Effector memory CD8-positive, alpha-beta T cell (primary cell): ENCODE measurements around the gene ASCC1.

Source experiments
- ATAC-seq: fragments of 150-1000 bp; cut with Tn5 transposase; replicated peaks from 2 replicates; pipeline ENCODE4 v1.10.0; 2021; ENCODE audit warnings: mild to moderate bottlenecking, moderate library complexity
- DNase-seq, 3 experiments: peaks; one replicate each; pipeline ENCODE4 v3.0.0; 2021
- H3K27ac Mint-ChIP-seq, 2 donors: one replicate each; pipeline ENCODE4 v1.8.0; 2022; ENCODE audit warnings: mild to moderate bottlenecking in 2 of 2, mixed read lengths in 2 of 2, moderate library complexity in 2 of 2
- H3K27me3 Mint-ChIP-seq, 2 donors: one replicate each; pipeline ENCODE4 v1.8.0; 2022; ENCODE audit warnings: mixed read lengths in 2 of 2
- H3K36me3 Mint-ChIP-seq: one replicate; pipeline ENCODE4 v1.8.0; 2022; ENCODE audit warnings: mild to moderate bottlenecking, moderate library complexity, mixed read lengths; ENCODE audit not compliant: insufficient read depth
- H3K4me1 Mint-ChIP-seq, 2 donors: one replicate each; pipeline ENCODE4 v1.8.0; 2022; ENCODE audit warnings: low read depth in 2 of 2, mixed read lengths in 2 of 2
- H3K4me3 Mint-ChIP-seq, 2 donors: one replicate each; pipeline ENCODE4 v1.8.0; 2022; ENCODE audit warnings: mild to moderate bottlenecking in 2 of 2, mixed read lengths in 2 of 2, moderate library complexity in 2 of 2
- H3K9me3 Mint-ChIP-seq, 2 donors: one replicate each; pipeline ENCODE4 v1.8.0; 2022; ENCODE audit warnings: mixed read lengths in 2 of 2

The ASCC1 gene

DNA sequence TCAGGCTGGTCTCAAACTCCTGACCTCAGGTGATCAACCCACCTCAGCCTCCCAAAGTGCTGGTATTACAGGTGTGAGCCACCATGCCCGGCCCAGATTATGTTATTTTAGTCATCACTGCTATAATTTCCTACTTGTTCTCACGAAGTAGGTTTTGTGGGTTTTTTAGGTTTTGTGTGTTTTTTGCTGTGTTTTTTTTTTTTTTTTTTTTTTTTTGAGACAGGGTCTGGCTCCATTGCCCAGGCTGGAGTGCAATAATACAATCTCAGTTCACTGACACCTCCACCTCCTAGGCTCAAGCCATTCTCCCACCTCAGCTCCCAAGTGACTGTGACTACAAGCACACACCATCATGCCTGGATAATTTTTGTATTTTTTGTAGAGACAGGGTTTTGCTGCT is 21.1 kb downstream of the ASCC1 start:
- DNase-seq (no peak), ATAC-seq (no peak)
- no peaks in the 10 kb centered on the region for H3K9me3 Mint-ChIP-seq
- H3K27ac Mint-ChIP-seq, result peak overlapping the region in 1 of 2 donors; percentile 19
- H3K4me3 Mint-ChIP-seq, result no peak overlapping the region
- H3K4me1 Mint-ChIP-seq, result peaks cover 0 to 3% of the 10 kb centered on the region in 2 donors
- H3K36me3 Mint-ChIP-seq, result peaks cover 49% of the 10 kb centered on the region
- no peaks in the 10 kb centered on the region for H3K27me3 Mint-ChIP-seq

DNA sequence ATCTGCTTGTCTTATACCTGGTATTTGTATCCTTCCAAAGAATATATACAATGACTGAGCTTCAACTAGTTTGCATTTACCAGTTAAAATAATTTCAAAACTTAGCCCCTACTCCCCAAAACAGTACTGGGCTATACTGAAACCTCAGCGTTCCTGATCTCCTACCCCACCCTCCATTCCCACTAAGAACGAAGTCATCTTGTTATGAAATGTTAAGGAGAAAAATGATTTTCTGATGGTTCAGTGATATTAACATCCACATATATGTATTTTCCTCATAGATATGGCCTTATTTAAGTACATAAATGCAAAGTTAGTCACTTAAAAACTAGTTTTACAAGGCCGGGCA is 29.1 kb downstream of the ASCC1 start:
- no peak for DNase-seq
- Mint-ChIP-seq H3K36me3 (peaks cover 25% of the 10 kb centered on the region), H3K4me1 (no peaks in the 10 kb centered on the region), H3K27me3 (no peaks in the 10 kb centered on the region), H3K27ac (no peak overlapping the region), H3K4me3 (no peak overlapping the region), H3K9me3 (no peaks in the 10 kb centered on the region)
- ATAC-seq, result no peak

DNA sequence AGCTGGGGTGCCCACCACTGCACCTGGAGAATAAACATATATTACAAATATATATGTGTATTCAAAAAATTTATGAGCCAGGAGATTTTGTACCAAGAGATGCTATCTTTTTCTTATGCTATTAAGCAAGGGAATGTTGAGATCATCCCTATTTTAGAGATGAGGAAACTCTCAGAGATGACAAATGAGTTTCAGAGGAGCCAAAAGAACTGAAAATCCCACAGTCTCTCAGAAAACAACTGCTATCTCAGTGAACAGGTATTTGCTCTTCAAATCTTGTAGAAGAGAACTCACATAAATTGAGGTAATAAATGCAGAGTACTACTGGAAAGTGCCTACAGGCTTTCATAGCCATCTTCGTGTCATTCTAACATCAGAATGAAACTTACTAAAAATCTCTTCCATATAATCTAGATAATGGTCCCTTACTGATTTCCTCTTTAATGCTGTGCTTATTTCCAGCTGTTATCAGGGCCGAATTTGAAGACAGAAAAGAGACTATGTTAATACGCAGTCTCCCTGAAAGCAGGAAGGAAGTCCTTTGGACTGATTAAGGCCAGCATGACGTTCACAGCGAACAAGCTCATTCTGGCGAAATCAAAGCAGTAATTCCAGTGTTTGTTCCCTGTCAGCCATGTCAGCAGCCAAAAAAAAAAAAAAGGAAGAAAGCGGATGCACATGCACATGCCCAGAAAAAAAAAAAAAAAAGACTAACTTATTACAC is 29.7 kb downstream of the ASCC1 start:
- Mint-ChIP-seq H3K36me3 (peaks cover 21% of the 10 kb centered on the region), H3K27ac (no peak overlapping the region), H3K9me3 (no peaks in the 10 kb centered on the region), H3K27me3 (no peaks in the 10 kb centered on the region), H3K4me3 (no peak overlapping the region), H3K4me1 (no peaks in the 10 kb centered on the region)
- DNase-seq (no peak), ATAC-seq (no peak)

DNA sequence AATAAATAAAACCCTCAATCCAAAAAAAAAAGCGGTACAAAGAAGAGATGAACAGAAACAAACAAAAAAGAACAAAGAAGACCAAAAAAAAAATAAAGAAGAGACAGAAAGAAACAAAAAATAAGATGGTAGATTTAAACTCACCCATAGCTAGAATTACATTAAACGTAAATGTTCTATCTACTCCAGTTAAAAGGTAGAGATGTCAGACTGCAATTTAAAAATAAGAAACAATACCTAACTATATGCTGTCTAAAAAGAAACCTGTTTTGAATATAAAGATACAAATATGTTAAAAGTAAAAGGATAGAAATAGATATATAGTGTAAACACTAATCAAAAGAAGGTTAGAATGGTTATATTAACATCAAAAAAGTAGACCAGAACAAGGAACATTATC is 31.9 kb downstream of the ASCC1 start:
- DNase-seq (no peak), ATAC-seq (no peak)
- Mint-ChIP-seq H3K4me3 (no peak overlapping the region), H3K4me1 (no peaks in the 10 kb centered on the region), H3K9me3 (no peaks in the 10 kb centered on the region), H3K36me3 (peaks cover 13% of the 10 kb centered on the region), H3K27me3 (no peaks in the 10 kb centered on the region), H3K27ac (no peak overlapping the region)

- DNase-seq (no peak), ATAC-seq (no peak)
- peaks cover 0 to 2% of the 10 kb centered on the region in 2 donors for H3K4me1 Mint-ChIP-seq
- H3K4me3 Mint-ChIP-seq, result no peak overlapping the region
- H3K9me3 Mint-ChIP-seq, result no peaks in the 10 kb centered on the region
- no peak overlapping the region for H3K27ac Mint-ChIP-seq
- no peaks in the 10 kb centered on the region for H3K27me3 Mint-ChIP-seq
- no peaks in the 10 kb centered on the region for H3K36me3 Mint-ChIP-seq
These were observed 38.6 kb downstream of the ASCC1 start for GRCh38 chr10:72177454-72177853.

DNA sequence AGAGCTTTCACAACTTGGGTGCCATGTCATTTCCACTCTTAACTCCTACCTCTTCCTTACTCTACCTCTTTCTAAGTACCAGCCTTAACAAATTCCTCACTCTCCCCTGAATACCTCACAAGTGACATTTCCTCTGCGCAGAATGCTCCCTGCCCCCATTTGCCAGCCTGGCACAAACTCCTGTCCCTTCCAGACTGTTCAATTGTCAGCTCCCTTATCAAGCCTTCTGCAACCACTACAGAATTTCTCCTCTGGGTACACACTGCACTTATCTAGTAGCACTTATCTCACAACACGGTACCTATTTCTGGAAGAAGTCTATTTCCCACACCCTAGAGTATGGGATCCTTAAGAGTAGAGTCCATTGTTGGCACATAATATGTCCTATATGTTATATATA is 39.4 kb downstream of the ASCC1 start:
- Mint-ChIP-seq H3K4me1 (peaks cover 0 to 2% of the 10 kb centered on the region in 2 donors), H3K27me3 (no peaks in the 10 kb centered on the region), H3K27ac (no peak overlapping the region), H3K9me3 (no peaks in the 10 kb centered on the region), H3K36me3 (no peaks in the 10 kb centered on the region), H3K4me3 (no peak overlapping the region)
- DNase-seq (no peak), ATAC-seq (no peak)

GRCh38 chr10:72175149-72175548 is 40.9 kb downstream of the ASCC1 start:
- DNase-seq (no peak), ATAC-seq (no peak)
- Mint-ChIP-seq H3K4me3 (no peak overlapping the region), H3K9me3 (no peaks in the 10 kb centered on the region), H3K27me3 (no peaks in the 10 kb centered on the region), H3K27ac (no peak overlapping the region), H3K36me3 (no peaks in the 10 kb centered on the region), H3K4me1 (peaks cover 2 to 3% of the 10 kb centered on the region in 2 donors)

GRCh38 chr10:72174297-72174662 is 41.8 kb downstream of the ASCC1 start:
- Mint-ChIP-seq H3K36me3 (no peaks in the 10 kb centered on the region), H3K27me3 (no peaks in the 10 kb centered on the region), H3K4me1 (peaks cover 2 to 3% of the 10 kb centered on the region in 2 donors), H3K4me3 (no peak overlapping the region), H3K27ac (no peak overlapping the region), H3K9me3 (no peaks in the 10 kb centered on the region)
- DNase-seq (no peak), ATAC-seq (no peak)

DNA sequence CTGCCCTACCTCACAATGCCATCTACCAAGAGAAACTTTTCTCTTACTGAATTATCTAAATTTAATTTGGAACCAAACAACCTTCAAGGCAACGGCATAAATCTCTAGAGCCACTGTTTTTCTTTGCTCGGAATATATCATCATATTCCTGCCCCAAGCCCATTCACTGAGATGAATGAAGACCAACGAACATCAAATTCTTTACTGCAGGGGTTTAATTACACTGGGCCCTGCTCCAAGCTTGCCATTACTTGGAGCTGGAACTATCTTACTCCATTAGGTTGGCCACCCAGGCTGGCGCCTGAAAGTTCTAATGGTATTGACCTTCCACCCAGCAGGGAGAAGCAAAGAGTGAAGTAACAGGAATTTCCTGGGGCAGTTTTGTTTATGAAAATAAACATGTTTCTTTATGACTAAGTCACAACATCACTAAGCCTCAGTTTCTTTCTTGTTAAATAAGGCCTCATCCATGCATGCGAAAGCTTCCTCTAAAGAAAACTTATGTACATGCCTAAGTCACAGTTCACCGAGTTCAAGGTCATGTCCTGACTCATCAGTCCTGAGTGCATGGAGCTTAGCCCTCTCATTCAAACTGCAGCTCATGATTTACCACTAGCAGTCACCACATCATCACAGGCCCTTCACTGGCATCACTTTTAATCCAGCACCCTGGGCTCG is 42.3 kb downstream of the ASCC1 start:
- peaks cover 2 to 3% of the 10 kb centered on the region in 2 donors for H3K4me1 Mint-ChIP-seq
- no peaks in the 10 kb centered on the region for H3K36me3 Mint-ChIP-seq
- H3K27ac Mint-ChIP-seq, result no peak overlapping the region
- H3K4me3 Mint-ChIP-seq, result no peak overlapping the region
- DNase-seq, result no peak
- H3K9me3 Mint-ChIP-seq, result no peaks in the 10 kb centered on the region
- ATAC-seq, result no peak
- H3K27me3 Mint-ChIP-seq, result no peaks in the 10 kb centered on the region

- no peak overlapping the region for H3K27ac Mint-ChIP-seq
- peaks cover 2 to 3% of the 10 kb centered on the region in 2 donors for H3K4me1 Mint-ChIP-seq
- DNase-seq, result no peak
- no peak for ATAC-seq
- no peak overlapping the region for H3K4me3 Mint-ChIP-seq
- H3K9me3 Mint-ChIP-seq, result no peaks in the 10 kb centered on the region
- H3K36me3 Mint-ChIP-seq, result no peaks in the 10 kb centered on the region
- H3K27me3 Mint-ChIP-seq, result no peaks in the 10 kb centered on the region
These were observed 42.8 kb downstream of the ASCC1 start for GRCh38 chr10:72173262-72173618.

DNA sequence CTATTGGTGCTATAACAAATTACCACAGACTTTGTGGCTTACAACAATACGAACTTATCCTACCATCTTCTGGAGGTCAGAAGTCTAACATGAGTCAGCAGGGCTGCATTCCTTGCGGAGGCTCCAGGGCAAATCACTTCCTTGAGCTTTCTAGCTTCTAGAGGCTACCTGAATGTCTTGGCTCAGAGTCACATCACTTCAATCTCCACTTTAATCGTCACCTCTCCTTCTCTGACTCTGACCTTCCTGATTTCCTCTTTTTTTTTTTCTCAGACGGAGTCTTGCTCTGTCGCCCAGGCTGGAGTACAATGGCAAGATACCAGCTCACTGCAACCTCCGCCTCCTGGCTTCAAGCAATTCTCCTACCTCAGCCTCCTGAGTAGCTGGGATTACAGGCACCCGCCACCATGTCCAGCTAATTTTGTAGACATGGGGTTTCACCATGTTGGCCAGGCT is 44.9 kb downstream of the ASCC1 start:
- DNase-seq (no peak), ATAC-seq (no peak)
- no peaks in the 10 kb centered on the region for H3K27me3 Mint-ChIP-seq
- H3K36me3 Mint-ChIP-seq, result no peaks in the 10 kb centered on the region
- no peaks in the 10 kb centered on the region for H3K9me3 Mint-ChIP-seq
- peak overlapping the region in 1 of 2 donors; percentile 46 for H3K27ac Mint-ChIP-seq
- H3K4me1 Mint-ChIP-seq, result peaks cover 2 to 3% of the 10 kb centered on the region in 2 donors
- no peak overlapping the region for H3K4me3 Mint-ChIP-seq

GRCh38 chr10:72170733-72171132 is 45.3 kb downstream of the ASCC1 start:
- H3K4me3 Mint-ChIP-seq, result no peak overlapping the region
- no peaks in the 10 kb centered on the region for H3K27me3 Mint-ChIP-seq
- DNase-seq (no peak), ATAC-seq (no peak)
- no peaks in the 10 kb centered on the region for H3K9me3 Mint-ChIP-seq
- no peaks in the 10 kb centered on the region for H3K36me3 Mint-ChIP-seq
- H3K4me1 Mint-ChIP-seq, result peaks cover 2 to 3% of the 10 kb centered on the region in 2 donors
- peak overlapping the region in 1 of 2 donors; percentile 75 for H3K27ac Mint-ChIP-seq

- Mint-ChIP-seq H3K4me1 (peaks cover 2 to 3% of the 10 kb centered on the region in 2 donors), H3K4me3 (no peak overlapping the region), H3K9me3 (no peaks in the 10 kb centered on the region), H3K27me3 (no peaks in the 10 kb centered on the region), H3K27ac (peak overlapping the region in 1 of 2 donors; percentile 75), H3K36me3 (no peaks in the 10 kb centered on the region)
- no peak for DNase-seq
- no peak for ATAC-seq
These were observed 45.8 kb downstream of the ASCC1 start for GRCh38 chr10:72170263-72170662.

GRCh38 chr10:72167118-72167517 is 49.0 kb downstream of the ASCC1 start:
- ATAC-seq (no peak), DNase-seq (no peak)
- H3K27ac Mint-ChIP-seq, result no peak overlapping the region
- H3K4me1 Mint-ChIP-seq, result peaks cover 0 to 3% of the 10 kb centered on the region in 2 donors
- no peak overlapping the region for H3K4me3 Mint-ChIP-seq
- H3K9me3 Mint-ChIP-seq, result no peaks in the 10 kb centered on the region
- H3K36me3 Mint-ChIP-seq, result peaks cover 1% of the 10 kb centered on the region
- H3K27me3 Mint-ChIP-seq, result no peaks in the 10 kb centered on the region
